ENCODE measurements around the gene SDR39U1. TPM values are rescaled to one million over a fixed set of nuclear protein-coding genes. Genes with fewer than 3 reads are reported as not detected.

Gene SDR39U1
- total RNA-seq, 2 experiments from 2014 or later = 71.7 to 74.7 TPM

- ATAC-seq (ENCODE audit: poor library complexity) (peak; percentile 42), DNase-seq (peak; percentile 27 to 79 (median 42))
- Mint-ChIP-seq H3K27me3 (no peaks in the 10 kb centered on the region), H3K36me3 (ENCODE audit: low read depth) (peaks cover 42% of the 10 kb centered on the region), H3K4me1 (ENCODE audit: low read depth) (peaks cover 60% of the 10 kb centered on the region), H3K27ac (peak overlapping the region; percentile 97), H3K9me3 (no peaks in the 10 kb centered on the region), H3K4me3 (peak overlapping the region; percentile 92)
- Histone ChIP-seq H3K27ac (ENCODE audit: low read depth in 1 of 2, low read length in 2 of 2) (peak overlapping the region; percentile 92 to 94), H3K36me3 (ENCODE audit: insufficient read depth, low read length) (peaks cover 37% of the 10 kb centered on the region), H3K27me3 (ENCODE audit: control insufficient read depth in 1 of 2, insufficient read depth in 2 of 2, low read length in 2 of 2) (no peaks in the 10 kb centered on the region), H3K4me3 (ENCODE audit: low read length) (peak overlapping the region; percentile 80), H3K9me3 (ENCODE audit: control insufficient read depth in 1 of 2, insufficient read depth in 1 of 2, low read length in 2 of 2) (no peaks in the 10 kb centered on the region), H3K4me1 (ENCODE audit: insufficient read depth, low read length) (peaks cover 63% of the 10 kb centered on the region)
- POLR2A ChIA-PET = interaction anchor here (0.7 to 10.8 kb wide), 35 partner anchors 11 to 1335 kb away, joined by 3 to 270 read pairs (median 5); partner anchors contain the start of genes ACIN1, ADCY4, C14orf119 and CHMP4A
- CTCF ChIA-PET = interaction anchor here (0.7 to 3.3 kb wide), 10 partner anchors 11 to 1127 kb away, joined by 3 to 89 read pairs (median 6); partner anchors contain the start of genes ADCY4, LTB4R, LTB4R2 and RABGGTA
- TF ChIP-seq CTCF (IDR thresholded peaks at IDR 0.05) = no peak
- intact Hi-C loops (cut with DNase I, micrococcal nuclease) = loop anchor here (1.0 to 10.0 kb wide), 4 partner anchors 188 to 315 kb away; partner anchors contain the start of genes CHMP4A (in 1 of the 2), DCAF11 (in 1 of the 2), MDP1 (in 1 of the 2) and NRL (in 1 of the 2)
These were observed 12.4 kb downstream of the SDR39U1 start for GRCh38 chr14:24430143-24430681.

GRCh38 chr14:24429395-24430142 is 13.0 kb downstream of the SDR39U1 start, which contains the start of the genes CBLN3 and KHNYN:
CBLN3 (minus strand) TSS chr14:24429668; CDS start chr14:24429054, 614 bp downstream.
KHNYN (plus strand) TSS chr14:24429954; CDS start chr14:24430731, 777 bp downstream.
- CTCF ChIA-PET = interaction anchor here (0.7 to 3.3 kb wide), 8 partner anchors 12 to 1127 kb away, joined by 3 to 89 read pairs (median 6); partner anchors contain the start of genes ADCY4, LTB4R, LTB4R2 and TINF2
- Mint-ChIP-seq H3K9me3 (no peaks in the 10 kb centered on the region), H3K36me3 (ENCODE audit: low read depth) (peaks cover 36% of the 10 kb centered on the region), H3K27me3 (no peaks in the 10 kb centered on the region), H3K4me1 (ENCODE audit: low read depth) (peaks cover 54% of the 10 kb centered on the region), H3K27ac (peak within 1 kb of the TSS; percentile 97), H3K4me3 (peak within 1 kb of the TSS; percentile 94)
- no peak for TF ChIP-seq CTCF (IDR thresholded peaks at IDR 0.05)
- Histone ChIP-seq H3K27me3 (ENCODE audit: control insufficient read depth in 1 of 2, insufficient read depth in 2 of 2, low read length in 2 of 2) (no peaks in the 10 kb centered on the region), H3K4me3 (ENCODE audit: low read length) (peak within 1 kb of the TSS; percentile 80), H3K36me3 (ENCODE audit: insufficient read depth, low read length) (peaks cover 32% of the 10 kb centered on the region), H3K9me3 (ENCODE audit: control insufficient read depth in 1 of 2, insufficient read depth in 1 of 2, low read length in 2 of 2) (no peaks in the 10 kb centered on the region), H3K4me1 (ENCODE audit: insufficient read depth, low read length) (peaks cover 67% of the 10 kb centered on the region), H3K27ac (ENCODE audit: low read depth in 1 of 2, low read length in 2 of 2) (peak within 1 kb of the TSS; percentile 92 to 94)
- POLR2A ChIA-PET = interaction anchor here (0.8 to 10.8 kb wide), 32 partner anchors 10 to 1335 kb away, joined by 3 to 270 read pairs (median 5); partner anchors contain the start of genes ACIN1, ADCY4, C14orf119 and CHMP4A
- DNase-seq (peak; percentile 76 to 95 (median 85)), ATAC-seq (ENCODE audit: poor library complexity) (peak; percentile 82)
- intact Hi-C loops (cut with DNase I, micrococcal nuclease) = loop anchor here (1.0 to 10.0 kb wide), 5 partner anchors 13 to 315 kb away; partner anchors contain the start of genes CHMP4A (in 1 of the 2), DCAF11 (in 1 of the 2), MDP1 (in 1 of the 2) and NRL (in 1 of the 2)
